HG03575 (cell line): ENCODE data around the gene COX20.
"Not testable (repeated sequence)": the region's sequence is repeated elsewhere in the genome, so short reads cannot be mapped to it uniquely, and the experiment has no call there.

Experiments used
- ATAC-seq: cut with Tn5 transposase; IDR thresholded peaks from one replicate; pipeline ENCODE4 v1.9.1; 2021; ENCODE audit not compliant: unreplicated experiment, insufficient number of reproducible peaks, low FRiP score; ENCODE audit errors: extremely low read depth

The COX20 gene, protein sequence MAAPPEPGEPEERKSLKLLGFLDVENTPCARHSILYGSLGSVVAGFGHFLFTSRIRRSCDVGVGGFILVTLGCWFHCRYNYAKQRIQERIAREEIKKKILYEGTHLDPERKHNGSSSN

DNA sequence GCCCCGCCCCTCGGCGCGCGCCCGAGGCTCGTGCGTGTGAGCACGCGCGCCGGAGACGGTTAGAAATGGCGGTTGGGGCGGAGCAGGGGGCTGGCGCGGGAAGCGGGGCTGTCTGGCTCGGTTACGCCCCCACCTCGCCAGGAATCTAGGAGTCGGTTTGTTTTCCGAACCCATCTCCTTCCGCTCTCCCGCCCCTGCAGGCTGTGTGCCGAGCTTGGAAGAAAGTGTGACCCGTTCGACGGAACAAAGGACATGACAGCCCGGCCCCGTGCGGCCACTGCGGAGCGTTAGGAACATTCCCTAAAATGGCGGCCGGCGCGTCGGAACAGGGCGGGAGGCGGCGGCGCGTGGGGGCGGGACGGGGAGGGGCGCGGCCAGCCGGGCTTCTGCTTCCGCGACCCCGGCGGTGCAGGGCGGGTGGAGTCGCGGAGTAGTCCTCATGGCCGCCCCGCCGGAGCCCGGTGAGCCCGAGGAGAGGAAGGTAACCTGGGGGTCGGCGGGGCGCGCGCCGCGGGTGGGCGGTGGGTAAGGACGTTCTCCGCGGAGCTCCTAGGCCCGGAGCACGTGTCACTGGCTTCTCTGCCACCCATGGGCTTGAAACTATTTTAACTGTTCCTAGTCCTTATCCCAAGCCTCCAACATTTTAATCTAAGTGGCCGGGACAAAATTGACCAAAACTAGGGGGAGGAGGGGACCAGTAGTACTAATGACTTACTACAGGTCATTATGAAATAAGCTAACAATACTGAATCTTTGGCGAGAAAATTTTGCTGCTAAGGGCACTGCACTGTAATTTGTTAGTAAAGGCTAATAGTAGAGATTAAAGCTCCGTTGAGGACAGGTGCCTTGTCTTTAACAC is at the start of gene COX20:
Gene COX20, plus strand, starts transcription at position 383 of the 859 bp plus-strand sequence. Its CDS starts 57 bp downstream, at position 440.
- peak; percentile 23 for ATAC-seq

DNA sequence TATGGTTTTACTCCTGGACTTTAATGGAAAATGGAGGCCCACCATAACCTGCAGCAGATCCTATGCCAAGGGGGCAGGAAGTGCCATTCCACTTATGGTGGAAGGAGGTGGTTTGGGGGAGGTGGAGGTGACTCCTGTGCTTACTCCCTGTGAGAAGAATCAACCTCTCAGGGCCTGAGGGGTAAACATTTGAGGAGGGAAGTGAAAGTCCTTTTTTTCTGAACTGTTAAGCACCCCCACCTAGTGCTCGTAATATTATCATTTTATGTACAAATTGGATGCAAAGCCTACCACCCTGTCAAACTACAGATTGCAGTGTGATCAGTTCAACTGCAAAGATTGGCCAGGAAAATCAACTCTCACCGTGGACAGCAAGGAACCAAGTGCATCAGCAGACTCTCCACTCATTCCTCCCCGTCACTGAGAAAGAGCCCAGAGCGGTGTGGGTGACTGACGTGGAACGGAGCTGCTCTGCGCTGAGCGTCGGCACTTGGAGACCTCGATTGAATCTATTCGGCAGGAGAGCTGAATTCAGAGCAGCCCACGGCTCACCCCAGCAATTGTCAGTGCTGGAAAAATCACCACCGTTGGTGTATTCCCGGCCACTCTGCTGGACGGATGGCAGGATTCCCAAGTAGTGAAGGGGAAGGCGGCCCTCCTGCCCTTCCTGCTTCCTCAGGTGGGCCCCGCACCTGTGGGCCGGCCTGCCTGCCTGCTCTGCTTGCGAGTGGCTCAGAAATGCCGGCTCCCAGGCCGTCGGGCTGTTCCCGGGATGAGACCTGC is 46.8 kb upstream of the COX20 start:
- no peak for ATAC-seq

DNA sequence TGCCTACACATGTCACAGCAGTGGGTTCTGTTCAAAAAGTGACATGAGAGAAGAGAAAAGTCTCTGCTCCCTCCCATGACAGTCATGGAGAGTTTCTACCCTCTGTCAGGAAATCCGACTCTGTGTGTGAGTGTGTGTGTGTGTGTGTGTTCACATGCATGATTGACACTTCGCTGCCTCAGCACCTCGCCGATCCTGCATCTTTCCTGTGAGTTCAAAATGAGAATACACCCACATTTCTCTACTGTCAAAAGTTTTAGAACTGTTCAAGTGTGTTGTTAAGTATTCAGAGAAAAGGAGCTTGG is 46.2 kb upstream of the COX20 start:
- no peak for ATAC-seq

DNA sequence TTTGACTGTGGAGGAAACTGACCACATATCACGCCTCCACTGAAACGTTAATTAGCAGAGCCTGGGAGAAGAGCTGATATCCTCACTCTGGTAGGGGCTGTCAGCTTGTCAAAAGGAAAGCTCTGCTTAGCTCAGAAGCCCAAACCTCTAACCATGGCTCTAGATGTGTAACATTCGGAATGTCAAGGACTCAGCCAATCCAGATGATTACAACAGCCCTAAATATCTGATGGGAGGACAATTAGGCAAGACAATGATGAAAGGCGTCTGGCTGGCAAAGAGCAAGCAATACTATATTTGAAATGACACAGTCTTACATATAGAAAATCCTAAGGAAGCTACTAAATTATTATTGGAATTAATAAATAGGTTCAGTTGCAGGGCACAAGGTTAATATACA is 45.7 kb upstream of the COX20 start:
- ATAC-seq = no peak

DNA sequence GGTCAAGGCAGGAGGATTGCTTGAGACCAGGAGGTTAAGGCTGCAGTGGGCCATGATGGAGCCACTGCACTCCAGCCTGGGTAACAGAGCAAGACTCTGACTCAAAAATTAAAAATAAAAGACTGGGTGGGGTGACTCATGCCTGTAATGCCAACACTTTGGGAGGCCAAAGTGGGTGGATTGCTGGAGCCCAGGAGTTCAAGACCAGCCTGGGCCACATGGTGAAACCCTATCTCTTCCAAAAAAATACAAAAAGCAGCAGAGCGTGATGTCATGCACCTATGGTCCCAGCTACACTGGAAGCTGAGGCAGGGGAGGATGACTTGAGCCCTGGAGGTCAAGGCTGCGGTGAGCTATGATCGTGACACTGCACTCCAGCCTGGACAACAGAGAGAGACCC is 44.4 kb upstream of the COX20 start:
- ATAC-seq = no peak

DNA sequence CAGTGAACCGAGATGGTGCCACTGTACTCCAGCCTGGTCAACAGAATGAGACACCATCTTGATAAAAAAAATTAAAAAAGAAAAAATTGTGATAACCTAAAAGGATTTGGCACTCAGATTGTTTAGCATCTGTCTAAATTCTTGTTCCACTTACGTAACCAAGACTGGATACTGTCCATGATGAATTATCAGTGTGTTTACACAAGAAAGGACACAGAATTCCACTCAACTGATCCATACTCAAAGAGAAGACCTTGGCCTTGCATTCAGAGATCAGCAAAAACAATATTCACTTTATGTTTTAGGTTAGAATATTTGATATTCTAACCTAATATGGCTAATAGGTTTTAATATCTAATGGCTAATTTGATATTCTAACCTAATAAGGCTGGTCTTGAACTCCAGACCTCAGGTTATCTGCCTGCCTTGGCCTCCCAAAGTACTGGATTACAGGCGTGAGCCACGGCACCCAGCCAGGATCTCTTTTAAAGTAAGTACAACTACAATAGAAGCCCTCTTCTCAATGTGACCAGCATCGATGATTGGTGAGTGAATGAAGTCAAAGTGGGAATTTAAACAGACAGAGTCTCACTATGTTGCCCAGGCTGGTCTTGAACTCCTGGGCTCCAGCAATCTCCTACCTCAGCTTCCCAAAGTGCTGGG is 43.1 kb upstream of the COX20 start:
- ATAC-seq = no peak

DNA sequence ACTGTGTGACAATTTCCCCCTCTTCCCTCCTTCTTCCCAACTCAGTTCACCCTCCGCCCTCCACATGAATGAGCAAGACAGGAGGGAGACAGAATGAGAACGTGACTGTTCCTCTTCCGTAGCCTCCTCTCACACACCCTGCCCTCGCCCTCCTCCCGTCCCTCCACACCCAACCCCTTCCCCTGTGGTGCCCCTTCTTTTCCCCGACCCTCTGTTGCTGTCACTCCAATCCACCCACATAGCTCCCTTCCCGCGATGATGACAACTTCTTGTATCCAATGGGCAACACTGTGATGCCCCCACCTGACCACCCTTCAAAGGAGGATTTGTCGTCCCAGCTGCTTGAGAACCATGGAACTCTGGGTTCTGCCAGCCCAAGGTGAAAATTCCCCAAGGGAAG is 41.4 kb upstream of the COX20 start:
- ATAC-seq = no peak

DNA sequence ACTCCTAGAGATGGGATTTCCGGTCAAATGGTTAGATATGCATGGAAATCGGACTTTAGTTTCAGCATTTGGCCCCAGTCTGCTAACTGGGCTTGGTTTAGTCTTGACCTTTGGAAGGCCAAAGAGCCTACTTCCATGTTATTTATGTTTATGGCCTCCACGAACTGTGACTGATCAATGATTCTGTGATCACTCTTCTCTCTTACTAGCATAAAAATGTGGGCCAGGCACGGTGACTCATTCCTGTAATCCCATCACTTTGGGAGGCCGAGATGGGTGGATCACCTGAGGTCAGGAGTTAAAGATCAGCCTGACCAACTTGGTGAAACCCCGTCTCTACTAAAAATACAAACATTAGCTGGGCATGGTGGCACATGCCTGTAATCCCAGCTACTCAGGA is 40.9 kb upstream of the COX20 start:
- not testable (repeated sequence) for ATAC-seq

DNA sequence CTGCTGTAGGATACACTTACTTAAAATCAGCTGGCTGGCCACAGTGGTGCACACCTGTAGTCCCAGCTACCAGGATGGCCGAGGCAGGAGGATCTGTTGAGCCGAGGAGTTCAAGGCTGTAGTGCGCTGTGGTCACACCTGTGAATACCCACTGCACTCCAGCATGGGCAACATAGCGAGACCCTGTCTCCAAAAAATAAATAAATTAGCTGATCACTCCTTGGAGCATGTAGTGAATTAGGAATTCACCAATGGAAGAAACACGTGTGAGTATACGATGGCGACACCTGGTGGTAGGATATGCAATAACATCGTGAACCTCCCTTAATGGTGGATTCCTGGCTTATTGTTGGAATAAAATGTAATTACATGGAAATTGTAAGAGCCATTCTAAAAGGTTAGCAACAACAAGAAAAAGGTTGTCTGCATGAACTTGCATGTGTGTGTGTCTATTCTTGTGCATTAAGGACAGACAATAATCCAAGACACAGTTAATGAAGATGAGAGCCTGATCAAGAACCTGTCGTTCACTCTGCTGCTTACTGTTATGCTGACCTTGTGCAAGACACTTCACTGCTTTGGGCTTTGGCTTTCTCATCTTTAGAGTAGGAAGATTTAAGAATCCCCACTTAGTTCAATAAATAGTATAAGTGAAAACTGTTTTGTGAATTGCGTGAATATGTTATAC is 38.6 kb upstream of the COX20 start:
- ATAC-seq = no peak

DNA sequence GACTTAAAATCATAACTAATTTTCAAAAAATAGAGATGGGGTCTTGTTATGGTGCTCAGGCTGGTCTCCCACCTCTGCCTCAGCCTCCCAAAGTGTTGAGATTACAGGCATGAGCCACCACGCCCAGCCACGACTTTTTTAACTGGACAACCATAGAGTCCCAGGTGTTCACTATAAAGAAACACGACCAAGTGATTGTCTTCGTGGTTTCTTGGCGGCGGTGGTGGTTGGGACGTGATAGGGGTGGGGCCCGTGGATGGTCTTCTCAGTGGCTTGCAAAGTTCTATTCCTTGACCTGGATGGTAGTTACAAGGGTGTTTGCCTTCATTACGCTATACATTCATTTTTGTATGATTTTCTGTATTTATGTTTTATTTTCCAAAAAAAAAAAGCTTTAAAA is 34.6 kb upstream of the COX20 start:
- no peak for ATAC-seq

DNA sequence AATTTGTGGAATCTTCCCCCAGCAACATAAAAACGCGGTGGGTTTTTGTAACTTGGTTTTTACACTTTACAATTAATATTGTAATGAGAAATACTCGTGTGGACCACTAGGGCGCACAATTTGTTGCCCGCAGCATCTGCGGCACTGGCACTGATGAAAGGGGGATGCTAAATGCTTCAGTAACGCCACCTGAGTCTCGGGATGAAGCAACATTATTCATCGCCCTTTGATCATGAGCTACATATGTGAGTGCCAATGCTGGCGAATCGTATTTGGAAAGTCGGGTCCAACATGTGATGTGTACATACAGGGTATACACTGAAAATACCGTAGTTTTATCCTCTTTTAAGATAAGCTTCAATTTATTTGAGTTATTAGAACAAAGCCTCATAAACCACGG is 34.2 kb upstream of the COX20 start:
- no peak for ATAC-seq

DNA sequence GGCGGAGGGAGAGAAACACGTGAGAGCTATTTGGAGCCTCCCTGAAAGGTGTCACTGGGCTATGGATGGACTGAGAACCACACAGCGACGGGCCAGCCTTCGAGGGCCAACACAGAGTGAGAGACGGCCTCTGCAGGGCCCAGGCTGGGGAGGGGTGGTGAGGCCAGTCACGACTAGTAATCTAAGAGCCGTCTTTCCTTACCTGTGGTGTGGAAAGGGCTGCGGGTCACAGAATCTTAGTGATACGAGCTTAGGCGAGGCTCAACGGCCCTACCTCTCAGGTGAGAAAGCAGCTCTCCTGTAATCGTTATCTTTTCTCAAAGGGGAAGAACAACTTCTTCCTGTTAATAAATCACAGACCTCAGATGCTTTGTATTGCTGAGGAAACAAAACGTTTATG is 33.4 kb upstream of the COX20 start:
- ATAC-seq = no peak

DNA sequence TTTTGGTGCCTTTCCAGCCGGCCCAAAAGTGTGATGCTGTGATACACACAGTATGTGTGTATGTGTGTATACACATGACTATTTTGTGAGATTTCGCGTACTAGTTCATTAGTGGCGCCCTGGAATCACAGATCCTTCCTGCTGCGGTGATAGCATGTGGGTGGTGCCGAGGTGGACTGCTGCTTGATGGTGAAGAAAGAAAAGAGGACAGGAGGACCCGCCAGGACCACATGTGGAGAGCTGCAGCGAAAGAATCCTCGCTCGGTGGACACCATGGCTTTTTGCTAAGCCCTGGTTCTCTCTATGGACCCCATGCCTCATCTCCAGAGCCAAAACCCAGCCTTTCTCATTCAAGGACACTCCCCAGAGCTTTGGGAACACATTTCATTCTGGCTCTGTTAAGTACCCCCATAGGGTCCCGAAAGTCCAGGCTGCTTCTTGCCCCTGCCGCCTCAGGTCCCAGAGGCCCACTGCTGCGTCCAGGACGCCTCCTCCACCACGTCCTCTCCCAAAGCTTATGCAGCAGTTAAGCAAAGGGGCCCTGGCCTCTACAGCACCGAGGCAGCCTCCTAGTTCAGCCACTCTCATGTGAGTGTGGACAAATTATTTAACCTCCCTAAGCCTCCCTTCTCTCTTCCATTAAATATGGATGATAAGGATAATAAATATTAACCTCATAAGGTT is 32.8 kb upstream of the COX20 start:
- ATAC-seq = no peak

DNA sequence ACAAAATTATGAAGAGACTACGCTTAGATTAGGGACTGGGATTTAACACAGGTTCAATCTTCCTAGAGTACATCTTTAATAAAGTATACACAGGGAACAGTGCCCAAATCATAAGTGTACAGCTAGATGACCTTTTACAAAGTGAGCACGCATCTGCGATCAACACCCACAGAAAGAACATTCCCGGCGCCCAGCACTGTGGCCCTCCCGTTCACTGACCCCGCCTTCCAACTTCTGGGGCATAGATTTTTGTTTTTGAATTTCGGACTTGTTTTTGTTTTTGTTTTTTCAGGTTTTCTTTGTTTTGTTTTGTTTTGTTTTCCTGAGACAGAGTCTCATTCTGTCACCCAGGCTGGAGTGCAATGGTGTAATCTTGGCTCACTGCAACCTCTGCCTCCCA is 30.6 kb upstream of the COX20 start:
- ATAC-seq = no peak

DNA sequence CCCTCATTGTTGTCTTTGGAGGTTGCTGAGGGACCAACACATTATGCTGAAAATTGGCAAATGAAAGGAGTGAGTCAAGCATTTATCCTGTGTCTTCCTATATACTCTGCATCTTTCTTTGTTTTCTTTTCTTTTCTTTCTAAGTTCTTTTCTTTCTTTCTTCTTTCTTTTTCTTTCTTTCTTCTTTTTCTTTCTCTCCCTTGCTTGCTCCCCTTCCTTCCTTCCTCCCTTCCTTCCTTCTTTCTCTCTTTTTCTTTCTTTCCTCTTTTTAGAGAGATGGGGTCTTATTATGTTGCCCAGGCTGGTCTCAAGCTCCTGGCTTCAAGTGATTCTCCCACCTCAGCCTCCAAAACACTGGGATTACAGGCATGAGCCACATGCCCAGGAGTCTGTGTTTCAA is 28.3 kb upstream of the COX20 start:
- ATAC-seq = no peak

DNA sequence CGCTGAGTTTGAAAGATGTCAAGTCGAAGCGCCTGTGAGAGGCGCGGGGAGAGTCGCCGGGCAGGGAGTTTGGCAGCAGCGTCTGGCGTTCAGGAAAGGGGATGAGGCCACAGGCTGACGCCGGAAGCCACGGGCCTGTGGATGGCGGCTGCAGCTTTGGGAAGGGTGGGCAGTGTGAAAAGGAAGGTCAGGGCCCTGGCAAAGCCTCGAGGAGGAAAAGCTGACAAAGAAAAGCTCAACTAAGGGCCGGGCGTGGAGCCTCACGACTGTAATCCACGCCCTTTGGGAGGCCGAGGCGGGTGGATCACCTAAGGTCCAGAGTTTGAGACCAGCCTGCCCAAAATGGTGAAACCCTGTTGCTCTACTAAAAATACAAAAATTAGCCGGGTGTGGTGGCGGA is 25.2 kb upstream of the COX20 start:
- no peak for ATAC-seq

DNA sequence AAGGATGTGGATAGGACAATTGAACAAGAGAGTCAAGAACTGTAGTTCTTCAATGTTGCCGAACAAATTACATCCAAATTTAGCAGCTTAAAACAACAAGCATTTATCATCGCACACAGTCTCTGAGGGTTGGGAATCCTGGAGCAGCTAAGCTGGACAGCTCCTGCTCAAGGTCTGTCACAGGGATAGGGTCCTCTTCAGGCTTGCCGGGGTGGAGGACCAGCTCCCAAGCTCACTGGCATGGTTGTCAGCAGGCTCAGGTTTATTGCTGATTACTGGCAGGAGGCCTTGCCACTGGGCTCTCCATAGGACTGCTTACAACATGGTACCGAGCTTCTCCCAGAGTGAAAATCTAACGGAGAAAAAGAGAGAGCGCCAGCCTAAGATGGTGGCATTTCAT is 22.1 kb upstream of the COX20 start:
- no peak for ATAC-seq

DNA sequence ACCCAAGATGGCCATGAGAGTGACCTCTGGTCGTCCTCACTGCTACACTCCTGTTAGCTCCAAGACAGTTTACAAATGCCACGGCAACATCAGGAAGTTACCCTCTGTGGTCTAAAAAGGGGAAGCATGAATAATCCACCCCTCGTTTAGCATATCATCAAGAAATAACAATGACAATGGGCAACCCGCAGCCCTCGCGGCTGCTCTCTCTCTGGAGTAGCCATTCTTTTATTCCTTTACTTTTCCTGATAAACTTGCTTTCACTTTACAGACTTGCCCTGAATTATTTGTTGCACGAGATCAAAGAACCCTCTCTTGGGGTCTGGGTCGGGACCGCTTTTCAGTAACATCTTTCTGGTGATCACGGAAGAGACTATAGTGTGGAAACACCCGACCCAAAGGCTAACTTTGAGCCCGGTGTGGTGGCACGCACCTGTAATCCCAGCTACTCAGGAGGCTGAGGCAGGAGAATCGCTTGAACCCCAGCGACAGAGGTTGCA is 19.8 kb upstream of the COX20 start:
- no peak for ATAC-seq
